ENCODE results near the gene TAF1L. TPM values are rescaled to one million over a fixed set of nuclear protein-coding genes. Genes with fewer than 3 reads are reported as not detected.

TAF1L gene
- total RNA-seq, 6 experiments from 2014 or later = not detected

DNA sequence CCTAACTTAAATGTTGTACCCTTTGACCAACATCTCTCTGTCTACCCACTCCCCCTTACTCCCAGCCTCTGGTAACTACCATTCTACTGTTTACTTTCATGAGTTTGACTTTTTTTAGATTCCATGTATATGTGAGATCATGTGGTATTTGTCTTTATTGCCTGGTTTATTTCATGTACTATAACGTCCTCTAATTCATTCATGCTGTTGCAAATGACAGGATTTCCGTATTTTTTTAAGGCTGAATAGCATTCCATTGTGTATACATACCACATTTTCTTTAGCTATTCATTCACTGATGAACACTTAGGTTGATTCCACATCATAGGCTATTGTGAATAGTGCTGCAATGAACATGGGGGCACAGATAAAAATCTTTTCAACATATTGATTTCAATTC lies 50.7 kb downstream of the TAF1L start:
- intact Hi-C loops (cut with DNase I) = loop anchor here (5.0 to 10.0 kb wide), 2 partner anchors 380 to 388 kb away; no protein-coding TSS in a partner anchor
- DNase-seq = no peak
- H3K4me1 ChIP-seq = peaks cover 0 to 5% (median under 1%) of the 10 kb centered on the region in 4 donors
- H3K27me3 ChIP-seq = no peaks in the 10 kb centered on the region
- no peaks in the 10 kb centered on the region for H3K9me3 ChIP-seq
- 21% methylated on average over 2 of the region's 2 CpGs for WGBS (ENCODE audit: insufficient coverage, low coverage, low lambda C conversion rate, missing lambda C conversion rate)
- no peak for ATAC-seq
- TF ChIP-seq, protein P1, sequence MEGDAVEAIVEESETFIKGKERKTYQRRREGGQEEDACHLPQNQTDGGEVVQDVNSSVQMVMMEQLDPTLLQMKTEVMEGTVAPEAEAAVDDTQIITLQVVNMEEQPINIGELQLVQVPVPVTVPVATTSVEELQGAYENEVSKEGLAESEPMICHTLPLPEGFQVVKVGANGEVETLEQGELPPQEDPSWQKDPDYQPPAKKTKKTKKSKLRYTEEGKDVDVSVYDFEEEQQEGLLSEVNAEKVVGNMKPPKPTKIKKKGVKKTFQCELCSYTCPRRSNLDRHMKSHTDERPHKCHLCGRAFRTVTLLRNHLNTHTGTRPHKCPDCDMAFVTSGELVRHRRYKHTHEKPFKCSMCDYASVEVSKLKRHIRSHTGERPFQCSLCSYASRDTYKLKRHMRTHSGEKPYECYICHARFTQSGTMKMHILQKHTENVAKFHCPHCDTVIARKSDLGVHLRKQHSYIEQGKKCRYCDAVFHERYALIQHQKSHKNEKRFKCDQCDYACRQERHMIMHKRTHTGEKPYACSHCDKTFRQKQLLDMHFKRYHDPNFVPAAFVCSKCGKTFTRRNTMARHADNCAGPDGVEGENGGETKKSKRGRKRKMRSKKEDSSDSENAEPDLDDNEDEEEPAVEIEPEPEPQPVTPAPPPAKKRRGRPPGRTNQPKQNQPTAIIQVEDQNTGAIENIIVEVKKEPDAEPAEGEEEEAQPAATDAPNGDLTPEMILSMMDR (IDR thresholded peaks at IDR 0.05) = no peak
- no peak for TF ChIP-seq POLR2A (IDR thresholded peaks at IDR 0.05)
- H3K4me3 ChIP-seq = no peak overlapping the region
- H3K36me3 ChIP-seq = no peaks in the 10 kb centered on the region
- H3K27ac ChIP-seq = no peak overlapping the region

DNA sequence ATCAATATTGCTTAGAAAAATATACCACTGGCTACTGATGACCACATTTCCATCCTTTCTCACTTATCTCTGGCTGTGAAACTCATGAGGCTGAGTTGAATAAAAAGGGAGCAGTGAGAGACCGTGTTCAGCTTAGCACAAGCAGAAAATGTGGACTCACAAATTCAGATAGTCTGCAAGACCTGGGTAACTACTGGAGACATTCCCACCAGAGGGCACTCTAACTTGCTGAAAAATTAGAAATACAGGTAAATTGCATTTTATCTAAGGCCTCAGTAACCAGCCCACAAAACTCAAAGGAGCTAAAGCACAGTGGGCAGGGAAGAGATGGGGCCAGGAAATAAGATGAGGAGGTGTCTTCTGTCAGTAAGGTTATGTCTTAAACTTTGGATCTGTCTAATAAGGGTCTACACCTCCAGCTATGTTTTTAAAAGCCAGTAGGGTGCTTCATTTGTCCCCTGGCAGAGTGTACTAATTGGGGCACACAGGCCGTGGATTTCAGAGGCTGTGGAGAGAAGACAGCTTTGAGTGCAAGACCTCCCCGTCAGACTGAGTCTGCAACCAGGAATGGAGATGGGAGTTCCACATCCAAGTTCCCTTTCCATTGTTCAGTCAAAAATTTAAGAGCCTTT lies 53.8 kb downstream of the TAF1L start:
- DNase-seq (no peak), ATAC-seq (peak; percentile 79 to 84 (median 80))
- Histone ChIP-seq H3K4me3 (no peak overlapping the region), H3K27ac (no peak overlapping the region), H3K27me3 (no peaks in the 10 kb centered on the region), H3K4me1 (no peaks in the 10 kb centered on the region), H3K36me3 (no peaks in the 10 kb centered on the region), H3K9me3 (no peaks in the 10 kb centered on the region)
- WGBS (ENCODE audit: insufficient coverage, low coverage, low lambda C conversion rate, missing lambda C conversion rate) = 32% methylated on average over 3 of the region's 3 CpGs
- no peak for TF ChIP-seq POLR2A (IDR thresholded peaks at IDR 0.05)
- TF ChIP-seq, protein P1 (IDR thresholded peaks at IDR 0.05) = peak; percentile 52 to 63 (median 59)
- intact Hi-C loops (cut with DNase I) = loop anchor here in 1 of 2 donors (10.0 kb wide), 1 partner anchor 383 kb away; no protein-coding TSS in a partner anchor

DNA sequence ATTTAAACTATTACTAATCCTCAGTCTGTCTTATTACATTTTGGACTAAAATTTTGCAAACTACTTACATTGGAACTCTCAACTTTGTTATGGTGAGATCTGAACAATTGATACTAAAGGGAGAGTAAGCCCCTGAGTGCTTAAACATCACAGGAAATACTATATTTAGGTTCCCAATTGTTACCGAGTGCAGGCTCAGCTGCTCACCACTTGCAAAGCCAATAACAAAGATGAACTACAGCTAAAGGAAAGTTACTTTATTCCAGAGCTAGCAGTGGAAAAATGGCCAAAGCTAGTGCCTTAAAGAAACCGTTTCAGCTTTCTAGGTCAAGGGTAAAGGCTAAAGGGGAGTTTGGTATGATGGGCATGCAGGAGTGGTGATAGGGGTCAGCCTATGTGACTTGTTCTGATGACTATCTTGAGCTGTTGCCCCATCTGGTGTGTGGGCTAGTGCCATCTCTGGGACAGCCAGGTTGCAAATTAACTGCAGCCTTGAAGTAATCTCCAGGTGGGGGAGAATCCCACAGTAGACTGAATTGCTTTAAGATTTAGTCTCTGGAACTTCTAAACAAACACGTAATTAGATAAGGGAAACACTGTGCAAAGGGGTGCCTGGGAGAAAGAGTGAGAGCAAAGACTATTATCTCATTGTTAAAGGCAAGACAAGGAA lies 54.7 kb downstream of the TAF1L start:
- Histone ChIP-seq H3K36me3 (no peaks in the 10 kb centered on the region), H3K9me3 (no peaks in the 10 kb centered on the region), H3K4me1 (no peaks in the 10 kb centered on the region), H3K27ac (no peak overlapping the region), H3K4me3 (no peak overlapping the region), H3K27me3 (no peaks in the 10 kb centered on the region)
- ATAC-seq (no peak), DNase-seq (no peak)
- WGBS (ENCODE audit: insufficient coverage, low coverage, low lambda C conversion rate, missing lambda C conversion rate) = 23% methylated on average over 3 of the region's 3 CpGs
- intact Hi-C loops (cut with DNase I) = loop anchor here in 1 of 2 donors (10.0 kb wide), 1 partner anchor 384 kb away; no protein-coding TSS in a partner anchor
- TF ChIP-seq POLR2A (IDR thresholded peaks at IDR 0.05) = no peak
- TF ChIP-seq, protein P1 (IDR thresholded peaks at IDR 0.05) = no peak

DNA sequence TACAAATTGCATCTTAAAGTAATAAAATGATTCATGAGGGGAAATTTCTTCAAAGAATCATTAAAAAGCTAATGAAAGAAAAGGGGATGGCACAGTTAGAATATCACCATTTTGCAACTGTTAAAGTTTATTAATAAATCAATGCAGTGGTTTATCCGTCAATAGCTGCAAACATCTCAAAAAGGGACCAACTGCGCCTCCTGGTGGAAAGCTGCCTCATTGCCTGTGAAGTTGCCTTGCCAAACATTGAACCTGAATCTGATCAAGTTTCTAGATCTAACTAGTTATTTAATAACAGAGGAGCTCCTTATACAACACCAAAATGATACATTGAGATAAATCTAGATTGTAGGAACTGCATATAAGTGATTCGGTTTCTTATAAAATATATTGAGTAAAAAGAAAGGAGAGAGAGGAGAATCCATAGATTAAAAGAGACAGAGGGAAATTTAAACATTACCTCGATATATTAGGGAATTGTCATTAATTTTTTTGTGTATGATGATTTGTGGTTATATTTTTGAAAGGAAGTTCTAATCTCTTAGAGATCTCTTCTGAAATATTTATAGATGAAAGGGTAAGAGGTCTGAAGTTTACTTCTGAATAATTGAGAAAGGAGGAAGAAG lies 55.6 kb downstream of the TAF1L start:
- ATAC-seq = peak; percentile 83 to 92 (median 90)
- WGBS (ENCODE audit: insufficient coverage, low coverage, low lambda C conversion rate, missing lambda C conversion rate) = 13% methylated on average over 4 of the region's 4 CpGs
- peak; percentile 71 to 72 (median 71) for DNase-seq

More for the DNA sequence above, 55.6 kb downstream of the TAF1L start:
- H3K36me3 ChIP-seq = no peaks in the 10 kb centered on the region
- H3K4me3 ChIP-seq = no peak overlapping the region
- intact Hi-C loops (cut with DNase I) = loop anchor here (5.0 to 10.0 kb wide), 2 partner anchors 203 to 385 kb away; no protein-coding TSS in a partner anchor
- H3K27ac ChIP-seq = no peak overlapping the region
- no peaks in the 10 kb centered on the region for H3K9me3 ChIP-seq
- no peaks in the 10 kb centered on the region for H3K27me3 ChIP-seq
- no peak for TF ChIP-seq POLR2A (IDR thresholded peaks at IDR 0.05)
- TF ChIP-seq, protein P1 (IDR thresholded peaks at IDR 0.05) = peak; percentile 87 to 96 (median 92)
- no peaks in the 10 kb centered on the region for H3K4me1 ChIP-seq

Other genes starting within 250 kb of the TAF1L start
- 1 to 10 TPM; 2.7 to 6.1 (median 4.8) TPM for gene RIGI, start 109.5 kb downstream of the TAF1L start, total RNA-seq
- 1 to 10 TPM in 5 of 6 experiments, under 1 TPM in 1; 0.49 to 7.4 (median 2.9) TPM for gene SMIM27, start 83.3 kb downstream of the TAF1L start, total RNA-seq
- 1 to 10 TPM; 6.0 to 9.6 (median 7.9) TPM for gene TOPORS, start 83.1 kb downstream of the TAF1L start, total RNA-seq
- 10 to 100 TPM; 28.9 to 39.9 (median 36.2) TPM for gene NDUFB6, start 62.5 kb downstream of the TAF1L start, total RNA-seq
- not detected for gene TMEM215, start 147.9 kb upstream of the TAF1L start, total RNA-seq

Measured in right lobe of liver (tissue), 6 donors.